HCT116 (cell line): ENCODE data around the gene ADNP.

Experiments used
- JUND ChIP-seq: IDR thresholded peaks from 2 replicates; pipeline ENCODE4 v1.6.1; 2012
- SRF ChIP-seq: IDR thresholded peaks from 2 replicates; pipeline ENCODE4 v1.6.1; 2012; ENCODE audit warnings: low read depth
- TF ChIP-seq, protein P1 (sequence below), 3 experiments: fragments of 200-600 bp in 1 of 3; sonication (generic) in 1 of 3; IDR thresholded peaks in 2 of 3; conservative IDR thresholded peaks in 1 of 3; 2 replicates each; pipeline ENCODE4 v1.5.1; 2012 to 2017; ENCODE audit warnings: low read depth in 2 of 3, low read length in 2 of 3, antibody characterized with exemption in 1 of 3, borderline replicate concordance in 1 of 3, control low read depth in 1 of 3, mild to moderate bottlenecking in 1 of 3, mixed read lengths in 1 of 3, mixed run types in 1 of 3, moderate library complexity in 1 of 3; ENCODE audit not compliant: insufficient read depth in 1 of 3
- TF ChIP-seq, protein P2 (sequence below): IDR thresholded peaks from 2 replicates; pipeline ENCODE4 v1.6.1; 2012; ENCODE audit warnings: low read depth

DNA sequence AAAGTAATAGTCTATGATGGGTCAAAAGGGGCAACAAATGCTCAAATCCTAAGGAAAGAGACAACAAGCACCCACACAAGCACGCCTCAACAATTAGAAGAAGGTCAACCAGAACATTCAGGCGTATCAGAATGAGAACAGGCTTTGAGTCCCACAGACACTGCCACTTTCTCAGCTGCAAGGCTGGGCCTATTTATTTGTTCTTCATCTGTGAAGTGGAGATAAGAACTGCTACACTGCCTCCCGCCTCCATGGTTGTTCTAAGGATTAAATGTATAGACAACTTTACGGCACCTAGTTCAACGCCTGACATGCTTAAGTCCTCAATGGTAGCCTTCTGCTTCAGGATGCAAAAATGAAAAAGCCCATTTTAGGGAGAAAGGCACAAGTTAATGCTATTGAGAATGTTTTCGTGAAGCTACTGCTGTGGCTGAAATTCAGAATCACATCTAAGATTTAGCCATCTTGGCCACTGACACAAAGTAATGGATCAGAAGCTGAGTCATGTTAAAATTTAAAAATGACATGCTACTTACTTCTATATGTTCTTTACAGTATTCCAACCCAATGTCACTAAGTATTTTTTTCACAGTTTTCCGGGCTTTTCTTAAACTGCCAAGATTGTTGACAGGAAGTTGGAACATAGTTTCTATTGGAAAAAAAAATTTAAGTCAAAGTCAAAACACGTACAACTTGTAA lies 27.7 kb downstream of the ADNP start:
- TF ChIP-seq SRF: no peak
- TF ChIP-seq, protein P1, sequence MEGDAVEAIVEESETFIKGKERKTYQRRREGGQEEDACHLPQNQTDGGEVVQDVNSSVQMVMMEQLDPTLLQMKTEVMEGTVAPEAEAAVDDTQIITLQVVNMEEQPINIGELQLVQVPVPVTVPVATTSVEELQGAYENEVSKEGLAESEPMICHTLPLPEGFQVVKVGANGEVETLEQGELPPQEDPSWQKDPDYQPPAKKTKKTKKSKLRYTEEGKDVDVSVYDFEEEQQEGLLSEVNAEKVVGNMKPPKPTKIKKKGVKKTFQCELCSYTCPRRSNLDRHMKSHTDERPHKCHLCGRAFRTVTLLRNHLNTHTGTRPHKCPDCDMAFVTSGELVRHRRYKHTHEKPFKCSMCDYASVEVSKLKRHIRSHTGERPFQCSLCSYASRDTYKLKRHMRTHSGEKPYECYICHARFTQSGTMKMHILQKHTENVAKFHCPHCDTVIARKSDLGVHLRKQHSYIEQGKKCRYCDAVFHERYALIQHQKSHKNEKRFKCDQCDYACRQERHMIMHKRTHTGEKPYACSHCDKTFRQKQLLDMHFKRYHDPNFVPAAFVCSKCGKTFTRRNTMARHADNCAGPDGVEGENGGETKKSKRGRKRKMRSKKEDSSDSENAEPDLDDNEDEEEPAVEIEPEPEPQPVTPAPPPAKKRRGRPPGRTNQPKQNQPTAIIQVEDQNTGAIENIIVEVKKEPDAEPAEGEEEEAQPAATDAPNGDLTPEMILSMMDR (IDR thresholded peaks at IDR 0.05 in 2 of 3, conservative IDR thresholded peaks at IDR 0.05 in 1 of 3; ENCODE audit: borderline replicate concordance in 1 of 3, insufficient read depth in 1 of 3, low read depth in 2 of 3, low read length in 2 of 3): no peak
- TF ChIP-seq JUND: no peak
- TF ChIP-seq, protein P2, sequence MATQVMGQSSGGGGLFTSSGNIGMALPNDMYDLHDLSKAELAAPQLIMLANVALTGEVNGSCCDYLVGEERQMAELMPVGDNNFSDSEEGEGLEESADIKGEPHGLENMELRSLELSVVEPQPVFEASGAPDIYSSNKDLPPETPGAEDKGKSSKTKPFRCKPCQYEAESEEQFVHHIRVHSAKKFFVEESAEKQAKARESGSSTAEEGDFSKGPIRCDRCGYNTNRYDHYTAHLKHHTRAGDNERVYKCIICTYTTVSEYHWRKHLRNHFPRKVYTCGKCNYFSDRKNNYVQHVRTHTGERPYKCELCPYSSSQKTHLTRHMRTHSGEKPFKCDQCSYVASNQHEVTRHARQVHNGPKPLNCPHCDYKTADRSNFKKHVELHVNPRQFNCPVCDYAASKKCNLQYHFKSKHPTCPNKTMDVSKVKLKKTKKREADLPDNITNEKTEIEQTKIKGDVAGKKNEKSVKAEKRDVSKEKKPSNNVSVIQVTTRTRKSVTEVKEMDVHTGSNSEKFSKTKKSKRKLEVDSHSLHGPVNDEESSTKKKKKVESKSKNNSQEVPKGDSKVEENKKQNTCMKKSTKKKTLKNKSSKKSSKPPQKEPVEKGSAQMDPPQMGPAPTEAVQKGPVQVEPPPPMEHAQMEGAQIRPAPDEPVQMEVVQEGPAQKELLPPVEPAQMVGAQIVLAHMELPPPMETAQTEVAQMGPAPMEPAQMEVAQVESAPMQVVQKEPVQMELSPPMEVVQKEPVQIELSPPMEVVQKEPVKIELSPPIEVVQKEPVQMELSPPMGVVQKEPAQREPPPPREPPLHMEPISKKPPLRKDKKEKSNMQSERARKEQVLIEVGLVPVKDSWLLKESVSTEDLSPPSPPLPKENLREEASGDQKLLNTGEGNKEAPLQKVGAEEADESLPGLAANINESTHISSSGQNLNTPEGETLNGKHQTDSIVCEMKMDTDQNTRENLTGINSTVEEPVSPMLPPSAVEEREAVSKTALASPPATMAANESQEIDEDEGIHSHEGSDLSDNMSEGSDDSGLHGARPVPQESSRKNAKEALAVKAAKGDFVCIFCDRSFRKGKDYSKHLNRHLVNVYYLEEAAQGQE: no peak
